ENCODE data around the gene TBC1D10B.
A peak's percentile ranks its signal among the peaks of the same experiment; 100 is the strongest.
"Not testable (repeated sequence)": the region's sequence is repeated elsewhere in the genome, so short reads cannot be mapped to it uniquely, and the experiment has no call there.

The TBC1D10B gene

GRCh38 chr16:30356401-30357084 lies 13.8 kb downstream of the TBC1D10B start:
- DNase-seq (ENCODE audit: extremely low read depth in 1 of 2, low read depth in 1 of 2): no peak

- no peak for DNase-seq (ENCODE audit: extremely low read depth in 1 of 2, low read depth in 1 of 2)
These were observed 14.4 kb downstream of the TBC1D10B start for GRCh38 chr16:30355954-30356308.

DNA sequence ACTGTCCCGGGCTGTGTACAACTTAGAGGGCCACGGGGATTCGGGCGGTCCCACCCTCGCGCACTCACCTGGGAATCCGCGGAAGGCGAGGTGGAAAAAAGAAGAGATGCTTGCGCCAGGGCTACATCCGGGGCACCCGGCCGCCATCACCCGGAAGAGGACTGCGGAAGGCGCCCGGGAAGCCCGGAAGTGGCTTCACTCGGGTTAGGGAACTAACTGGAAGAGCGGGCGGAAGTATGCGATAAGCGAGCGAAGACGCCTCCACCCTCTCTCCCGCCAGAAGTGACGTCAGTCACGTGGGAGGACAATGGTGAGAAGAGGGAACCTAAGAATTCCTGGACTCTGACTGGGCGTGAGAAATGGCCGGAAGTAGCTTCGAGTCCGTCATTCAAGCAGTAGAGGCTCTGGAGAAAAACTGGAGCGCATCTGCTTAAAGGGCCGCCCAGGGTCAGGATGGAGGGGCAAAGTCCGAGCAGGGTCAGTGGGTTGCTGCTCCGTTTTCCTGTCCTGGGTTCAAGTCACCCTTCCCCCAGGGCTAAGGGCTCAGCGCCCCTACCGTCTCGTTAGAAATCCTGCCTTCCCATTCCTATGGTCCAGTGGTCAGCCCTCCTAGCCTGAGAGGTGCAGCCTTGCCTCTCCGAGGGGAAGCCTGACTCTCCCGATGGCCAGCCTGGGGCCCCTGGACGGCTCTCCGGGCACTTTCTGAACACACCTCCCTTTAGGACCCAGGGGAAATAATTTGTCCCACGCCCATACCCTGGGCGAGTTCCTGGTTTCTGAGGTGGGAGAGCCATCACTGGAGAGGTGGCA lies 14.9 kb downstream of the TBC1D10B start, which contains the start of gene CD2BP2:
CD2BP2 (minus strand) TSS at position 165 of the 810 bp plus-strand sequence. CDS start 627 bp downstream, outside the sequence.
- peak; percentile 81 to 92 for DNase-seq (ENCODE audit: extremely low read depth in 1 of 2, low read depth in 1 of 2)

- DNase-seq (ENCODE audit: extremely low read depth in 1 of 2, low read depth in 1 of 2): no peak
These were observed 15.7 kb downstream of the TBC1D10B start for GRCh38 chr16:30354423-30355143.

DNA sequence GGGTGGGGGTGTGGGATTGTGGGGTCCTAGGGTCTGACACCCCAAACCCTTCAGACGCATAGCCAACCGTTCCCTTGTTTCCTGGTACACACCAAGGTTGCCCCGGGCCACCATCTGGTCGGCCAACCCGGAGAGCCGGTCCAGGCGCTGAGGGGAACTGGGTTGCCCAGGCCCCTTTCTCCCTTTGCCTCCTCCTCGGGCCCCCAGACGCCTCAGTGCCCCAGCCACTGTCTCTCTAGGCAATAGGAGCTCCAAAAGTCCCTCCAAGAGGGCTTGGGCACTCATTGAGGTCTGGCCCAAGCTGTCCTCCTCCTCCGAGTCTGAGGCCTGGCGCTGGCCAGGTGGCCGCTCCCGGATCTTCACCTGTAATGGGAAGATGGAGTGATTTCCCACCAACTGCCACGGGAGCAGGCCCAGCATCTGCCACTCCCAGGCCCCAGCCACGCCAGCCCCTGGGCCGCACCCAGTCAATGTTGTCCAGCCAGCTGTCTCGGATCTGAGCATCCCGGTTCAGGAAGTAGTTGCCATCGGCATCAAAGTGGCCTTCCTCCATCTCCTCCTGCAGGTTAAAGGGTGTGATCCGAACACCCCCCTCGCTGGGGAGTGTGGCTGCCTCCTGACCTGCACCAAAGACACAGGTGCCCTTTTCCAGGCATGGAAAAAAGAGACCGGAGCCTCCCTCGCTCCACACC lies 16.7 kb downstream of the TBC1D10B start:
- DNase-seq (ENCODE audit: extremely low read depth in 1 of 2, low read depth in 1 of 2): no peak

- no peak for DNase-seq (ENCODE audit: extremely low read depth in 1 of 2, low read depth in 1 of 2)
These were observed 17.5 kb downstream of the TBC1D10B start for GRCh38 chr16:30352488-30353401.

GRCh38 chr16:30351586-30352419 lies 18.5 kb downstream of the TBC1D10B start:
- no peak for DNase-seq (ENCODE audit: extremely low read depth in 1 of 2, low read depth in 1 of 2)

- DNase-seq (ENCODE audit: extremely low read depth in 1 of 2, low read depth in 1 of 2): no peak
These were observed 19.3 kb downstream of the TBC1D10B start for GRCh38 chr16:30351001-30351441.

GRCh38 chr16:30350134-30350871 lies 20.0 kb downstream of the TBC1D10B start:
- DNase-seq (ENCODE audit: extremely low read depth in 1 of 2, low read depth in 1 of 2): no peak

DNA sequence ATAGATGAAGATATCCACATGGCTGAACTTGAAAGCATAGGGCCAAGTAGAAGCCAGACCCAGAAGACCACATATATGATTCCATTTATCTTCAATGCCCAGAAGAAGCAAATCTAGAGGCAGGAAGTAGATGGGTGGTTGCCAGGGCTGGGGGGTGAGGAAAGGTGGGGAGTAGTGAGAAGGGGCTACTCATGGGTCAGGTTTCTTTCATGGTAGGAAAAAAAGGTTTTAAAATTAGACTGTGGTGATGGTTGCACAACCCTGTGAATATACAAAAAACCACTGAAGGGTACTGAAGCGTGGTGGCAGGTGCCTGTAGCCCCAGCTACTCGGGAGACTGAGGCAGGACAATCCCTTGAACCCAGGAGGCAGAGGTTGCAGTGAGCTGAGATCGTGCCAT lies 20.6 kb downstream of the TBC1D10B start:
- no peak for DNase-seq (ENCODE audit: extremely low read depth in 1 of 2, low read depth in 1 of 2)

DNA sequence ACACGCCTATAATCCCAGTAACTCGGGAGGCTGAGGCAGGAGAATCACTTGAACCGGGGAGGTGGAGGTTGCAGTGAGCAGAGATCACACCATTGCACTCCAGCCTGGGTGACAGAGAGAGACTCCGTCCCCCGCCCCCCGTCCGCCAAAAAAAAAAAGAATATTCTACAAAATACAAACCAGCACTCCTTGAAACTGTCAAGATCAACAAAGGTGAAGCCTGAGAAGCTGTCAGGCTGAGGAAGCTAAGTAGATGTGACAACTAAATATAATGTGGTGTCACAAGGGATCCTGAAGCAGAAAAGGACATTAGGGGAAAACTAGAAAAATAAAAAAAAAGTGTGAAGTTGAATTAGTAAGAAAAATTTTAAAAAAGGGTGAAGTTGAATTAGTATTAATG lies 21.4 kb downstream of the TBC1D10B start:
- DNase-seq (ENCODE audit: extremely low read depth in 1 of 2, low read depth in 1 of 2): no peak

- no peak for DNase-seq (ENCODE audit: extremely low read depth in 1 of 2, low read depth in 1 of 2)
These were observed 22.2 kb downstream of the TBC1D10B start for GRCh38 chr16:30348113-30348512.

DNA sequence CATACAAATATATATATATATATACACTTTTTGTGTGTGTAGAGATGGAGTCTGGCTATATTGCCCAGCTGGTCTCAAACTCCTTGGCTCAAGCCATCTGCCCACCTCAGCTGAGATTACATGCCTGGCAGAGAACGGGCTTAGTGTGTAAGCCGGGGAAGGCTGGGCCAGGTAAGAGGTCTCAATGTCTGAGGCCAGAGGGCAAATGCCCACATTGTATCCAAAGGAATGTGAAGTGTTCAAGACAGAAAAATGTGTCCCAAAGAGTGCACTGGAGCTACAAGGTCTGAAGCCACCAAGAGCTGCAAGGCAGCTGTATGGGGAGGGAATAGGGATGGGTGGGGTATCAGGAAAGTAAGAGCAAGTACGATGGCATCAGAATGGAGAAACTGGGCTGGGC lies 24.0 kb downstream of the TBC1D10B start:
- no peak for DNase-seq (ENCODE audit: extremely low read depth in 1 of 2, low read depth in 1 of 2)

DNA sequence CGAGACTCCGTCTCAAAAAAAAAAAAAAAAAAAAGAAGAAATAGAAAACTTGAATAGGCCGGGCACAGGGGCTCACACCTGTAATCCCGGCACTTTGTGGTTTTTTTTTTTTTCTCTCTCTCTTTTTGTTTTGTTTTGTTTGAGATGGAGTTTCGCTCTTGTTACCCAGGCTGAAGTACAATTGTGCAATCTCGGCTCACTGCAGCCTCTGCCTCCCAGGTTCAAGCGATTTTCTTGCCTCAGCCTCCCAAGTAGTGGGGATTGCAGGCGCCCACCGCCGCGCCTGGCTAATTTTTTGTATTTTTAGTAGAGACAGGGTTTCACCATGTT lies 26.8 kb downstream of the TBC1D10B start:
- DNase-seq (ENCODE audit: extremely low read depth in 1 of 2, low read depth in 1 of 2): not testable (repeated sequence)

DNA sequence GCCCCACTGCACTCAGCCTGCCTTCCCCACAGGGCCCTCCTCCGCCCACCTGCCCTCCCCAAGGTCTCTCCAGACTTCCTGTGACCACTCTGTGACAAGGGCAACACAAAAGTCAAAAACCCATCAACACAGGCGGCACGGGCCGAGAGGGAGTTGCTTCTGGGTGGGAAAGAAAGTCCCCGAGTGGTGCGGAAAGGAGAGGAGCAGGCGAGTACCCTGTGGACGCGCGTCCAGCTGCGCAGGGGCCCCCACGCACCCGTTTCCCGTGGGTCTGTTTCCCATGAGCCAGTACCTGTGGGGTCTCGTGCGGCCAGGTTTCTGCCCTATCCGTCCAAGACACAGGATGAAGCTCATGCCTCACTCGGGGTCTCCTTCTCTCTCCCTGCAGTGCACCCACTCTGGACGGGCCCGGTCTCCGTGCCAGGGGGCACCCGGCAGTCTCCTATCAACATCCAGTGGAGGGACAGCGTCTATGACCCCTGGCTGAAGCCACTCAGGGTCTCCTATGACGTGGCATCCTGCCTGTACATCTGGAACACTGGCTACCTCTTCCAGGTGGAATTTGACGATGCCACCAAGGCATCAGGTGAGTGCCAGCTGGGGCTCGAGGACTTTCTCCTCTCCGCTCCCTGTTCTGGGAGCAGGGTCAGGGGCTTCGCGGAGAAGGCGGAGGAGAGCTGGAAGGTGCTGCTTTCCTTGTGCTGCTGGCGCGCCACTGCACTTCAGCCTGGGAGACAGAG lies 27.4 kb downstream of the TBC1D10B start:
- no peak for DNase-seq (ENCODE audit: extremely low read depth in 1 of 2, low read depth in 1 of 2)

DNA sequence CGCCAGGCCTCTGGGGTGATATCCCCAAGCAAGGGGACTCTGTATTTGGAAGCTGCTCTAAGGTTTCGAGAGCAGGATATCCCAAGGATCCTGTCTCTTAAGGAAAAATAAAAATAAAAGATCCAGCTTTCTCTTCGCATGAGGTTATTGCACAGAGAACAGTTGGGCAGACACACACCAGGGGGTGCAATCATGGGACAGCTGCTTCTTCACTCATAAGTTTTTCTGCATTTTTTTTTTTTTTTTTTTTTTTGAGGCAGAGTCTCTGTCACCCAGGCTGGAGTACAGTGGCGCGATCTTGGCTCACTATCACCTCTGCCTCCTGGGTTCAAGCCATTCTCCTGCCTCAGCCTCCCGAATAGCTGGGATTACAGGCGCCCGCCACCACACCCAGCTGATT lies 28.3 kb downstream of the TBC1D10B start:
- not testable (repeated sequence) for DNase-seq (ENCODE audit: extremely low read depth in 1 of 2, low read depth in 1 of 2)

DNA sequence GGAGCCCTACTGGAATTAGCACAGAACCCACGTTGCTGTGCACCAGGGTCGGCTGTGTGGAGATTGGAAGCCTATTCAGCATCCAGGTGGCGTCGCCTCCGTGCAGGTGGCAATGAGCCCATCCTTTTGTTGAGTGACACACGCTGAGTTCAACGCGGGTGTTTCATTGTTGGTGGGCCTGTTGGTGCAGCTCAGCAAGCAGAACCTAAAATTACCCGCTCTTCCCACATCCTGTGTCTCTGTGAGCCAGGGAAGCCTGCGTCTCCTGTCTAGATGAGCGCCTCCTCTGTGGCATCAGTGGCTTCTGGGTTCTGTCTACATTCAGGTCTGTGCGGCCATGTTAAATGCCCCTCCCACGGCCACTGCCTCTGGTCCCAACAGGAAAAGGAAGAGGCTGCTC lies 29.7 kb downstream of the TBC1D10B start:
- DNase-seq (ENCODE audit: extremely low read depth in 1 of 2, low read depth in 1 of 2): no peak

DNA sequence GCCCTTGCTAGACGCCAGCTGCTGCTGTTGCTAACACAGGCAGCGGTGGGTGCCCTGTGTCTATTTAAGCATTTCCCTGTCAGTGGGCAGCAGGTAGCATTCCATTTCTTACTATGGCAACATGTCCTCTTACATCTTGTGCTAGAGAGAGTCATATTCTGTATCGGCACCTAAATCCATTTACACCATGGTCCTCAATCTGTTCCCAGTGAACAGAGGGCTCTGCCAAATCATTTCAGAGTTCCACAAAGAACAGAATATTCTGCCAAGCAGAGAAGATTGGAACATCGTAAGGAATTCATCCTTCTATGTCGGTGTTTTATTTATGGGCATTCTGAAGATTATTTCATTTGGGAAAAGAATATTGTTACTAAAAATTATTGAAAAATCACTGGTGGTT lies 31.6 kb downstream of the TBC1D10B start:
- not testable (repeated sequence) for DNase-seq (ENCODE audit: extremely low read depth in 1 of 2, low read depth in 1 of 2)
